Large intestine (tissue), 3 donors: ENCODE results near the gene NOSTRIN. TPM values are rescaled to one million over a fixed set of nuclear protein-coding genes. Genes with fewer than 3 reads are reported as not detected.
"Not testable (repeated sequence)": the region's sequence is repeated elsewhere in the genome, so short reads cannot be mapped to it uniquely, and the experiment has no call there.

ENCODE experiments used
- DNase-seq, 2 donors: peaks; one replicate each; pipeline versions ENCODE4 v3.0.0 to v3.0.0-alpha.2; 2013
- H3K27ac ChIP-seq: one replicate; pipeline ENCODE4 v1.5.1; 2013; ENCODE audit warnings: low read length
- H3K27me3 ChIP-seq: 2 replicates; pipeline ENCODE4 v1.6.1; 2013; ENCODE audit warnings: low read length; ENCODE audit not compliant: control insufficient read depth, insufficient read depth
- H3K36me3 ChIP-seq: 2 replicates; pipeline ENCODE4 v1.6.1; 2013; ENCODE audit warnings: low read length; ENCODE audit not compliant: control insufficient read depth, insufficient read depth
- H3K4me1 ChIP-seq: one replicate; pipeline ENCODE4 v1.6.1; 2013; ENCODE audit warnings: low read length; ENCODE audit not compliant: control insufficient read depth, insufficient read depth
- H3K4me3 ChIP-seq: one replicate; pipeline ENCODE4 v1.5.1; 2013; ENCODE audit warnings: low read length
- H3K9me3 ChIP-seq: one replicate; pipeline ENCODE4 v1.6.1; 2013; ENCODE audit warnings: mild to moderate bottlenecking, low read depth, low read length, moderate library complexity; ENCODE audit not compliant: control insufficient read depth
- WGBS: methylation state at CpG from one replicate; pipeline ENCODE4 v1.1.5; 2013; ENCODE audit warnings: low lambda C conversion rate; ENCODE audit not compliant: insufficient coverage; 5-methylcytosine and 5-hydroxymethylcytosine counted together
- polyA plus RNA-seq: library from polyadenylated mRNA; unstranded; fragments of 120-200 nt; gene quantifications from one replicate; pipeline ENCODE4 v1.2.1, GENCODE V29; 2013

Gene NOSTRIN
- polyA plus RNA-seq, 1 donor, result 52.7 TPM

DNA sequence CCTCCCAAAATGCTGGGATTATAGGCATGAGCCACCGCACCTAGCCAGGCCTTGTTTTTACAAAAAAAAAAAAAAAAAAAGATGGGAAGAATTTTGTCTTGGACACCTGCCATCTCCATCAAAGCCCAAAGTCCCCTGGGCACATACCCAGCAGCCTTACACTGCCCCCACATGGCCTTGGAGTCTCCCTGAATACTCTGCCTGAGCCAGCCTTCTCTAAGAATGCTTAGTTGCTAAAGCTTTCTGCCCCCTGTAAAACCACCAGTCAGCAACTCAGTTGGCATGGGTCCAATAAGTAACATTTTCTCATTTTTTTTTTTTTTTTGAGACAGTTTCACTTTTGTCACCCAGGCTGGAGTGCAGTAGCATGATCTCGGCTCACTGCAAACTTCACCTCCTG is 47.2 kb downstream of the NOSTRIN start:
- Histone ChIP-seq H3K27ac (no peak overlapping the region), H3K4me3 (no peak overlapping the region), H3K36me3 (peaks cover 27% of the 10 kb centered on the region), H3K9me3 (no peaks in the 10 kb centered on the region), H3K4me1 (no peaks in the 10 kb centered on the region), H3K27me3 (no peaks in the 10 kb centered on the region)
- DNase-seq, result peak; percentile 64 to 74
- no CpG with 5 or more reads among the region's 2 CpGs for WGBS

DNA sequence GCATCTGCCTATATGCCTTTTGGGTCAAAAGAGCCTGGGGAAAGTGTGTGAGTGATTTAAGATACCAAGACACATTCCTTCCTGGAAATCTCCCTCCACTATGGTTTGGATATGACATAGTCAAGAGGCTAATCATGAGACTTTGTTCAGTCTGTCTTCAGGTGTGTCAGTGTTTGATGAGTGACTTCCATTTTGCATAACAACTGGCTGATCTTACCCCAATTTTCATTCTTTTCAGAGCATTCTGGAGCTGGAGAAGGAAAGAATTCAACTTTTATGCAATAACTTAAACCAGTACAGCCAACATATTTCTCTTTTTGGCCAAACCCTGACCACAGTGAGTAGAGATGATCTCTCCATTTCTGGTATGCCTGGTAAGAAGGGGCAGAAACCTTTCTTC is 48.4 kb downstream of the NOSTRIN start:
- peaks cover 28% of the 10 kb centered on the region for H3K36me3 ChIP-seq
- H3K4me1 ChIP-seq, result no peaks in the 10 kb centered on the region
- DNase-seq, result no peak
- H3K27me3 ChIP-seq, result no peaks in the 10 kb centered on the region
- H3K9me3 ChIP-seq, result no peaks in the 10 kb centered on the region
- H3K4me3 ChIP-seq, result no peak overlapping the region
- H3K27ac ChIP-seq, result no peak overlapping the region

DNA sequence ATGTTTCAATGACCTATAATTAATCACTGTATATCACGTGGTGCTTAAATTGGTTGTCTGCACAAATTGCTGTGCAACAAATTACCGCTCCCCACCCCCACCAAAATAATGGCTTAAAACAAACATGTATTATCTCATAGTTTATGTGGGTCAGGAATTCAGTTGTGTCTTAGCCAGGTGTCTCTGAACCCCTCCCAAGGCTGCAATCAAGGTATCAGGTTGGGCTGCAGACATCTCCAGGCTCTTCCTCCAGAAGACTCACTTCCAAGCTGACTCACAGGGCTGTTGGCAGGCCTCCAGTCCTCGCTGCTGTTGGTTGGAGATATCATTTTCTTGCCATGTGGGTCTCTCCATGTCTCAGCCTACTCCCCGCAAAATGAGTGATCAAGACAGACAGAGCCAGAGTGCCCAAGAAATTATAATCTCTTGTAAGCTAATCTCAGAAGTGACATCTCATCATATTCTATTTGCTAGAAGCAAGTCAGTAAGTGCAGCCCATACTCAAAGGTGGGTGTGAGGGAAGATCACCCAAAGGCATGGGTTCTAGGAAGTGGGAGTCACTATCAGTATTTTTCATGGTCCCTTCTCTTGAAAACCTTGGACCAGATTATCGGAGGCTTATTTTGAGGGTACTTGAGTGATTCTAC is 49.4 kb downstream of the NOSTRIN start:
- DNase-seq, result no peak
- Histone ChIP-seq H3K27me3 (no peaks in the 10 kb centered on the region), H3K4me3 (no peak overlapping the region), H3K36me3 (peaks cover 36% of the 10 kb centered on the region), H3K27ac (no peak overlapping the region), H3K9me3 (no peaks in the 10 kb centered on the region), H3K4me1 (no peaks in the 10 kb centered on the region)
- whole genome bisulfite sequencing, result 100% methylated on average over 1 of the region's 5 CpGs

DNA sequence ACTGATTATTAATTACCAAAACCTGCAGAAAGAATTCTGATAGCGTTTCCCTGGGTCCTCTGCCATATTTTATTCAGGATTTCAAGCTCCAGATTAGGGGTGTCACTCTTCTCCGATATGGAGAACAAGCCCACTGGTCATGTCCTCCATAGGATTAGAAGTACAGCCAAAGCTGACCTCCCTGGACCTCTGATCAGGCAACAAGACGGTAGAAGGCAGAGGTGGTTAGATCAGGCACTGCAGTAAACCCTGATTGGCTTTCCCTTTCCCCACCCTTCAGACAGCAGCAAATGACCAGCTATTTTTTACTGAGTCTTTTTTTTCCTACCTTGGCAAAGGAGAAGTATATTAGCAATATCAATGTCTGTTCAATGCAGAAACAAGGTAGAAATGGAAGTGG is 50.0 kb downstream of the NOSTRIN start:
- no peaks in the 10 kb centered on the region for H3K9me3 ChIP-seq
- H3K27me3 ChIP-seq, result no peaks in the 10 kb centered on the region
- peaks cover 36% of the 10 kb centered on the region for H3K36me3 ChIP-seq
- no peak overlapping the region for H3K4me3 ChIP-seq
- no peak for DNase-seq
- H3K27ac ChIP-seq, result no peak overlapping the region
- WGBS, result no CpG with 5 or more reads among the region's 3 CpGs
- no peaks in the 10 kb centered on the region for H3K4me1 ChIP-seq

DNA sequence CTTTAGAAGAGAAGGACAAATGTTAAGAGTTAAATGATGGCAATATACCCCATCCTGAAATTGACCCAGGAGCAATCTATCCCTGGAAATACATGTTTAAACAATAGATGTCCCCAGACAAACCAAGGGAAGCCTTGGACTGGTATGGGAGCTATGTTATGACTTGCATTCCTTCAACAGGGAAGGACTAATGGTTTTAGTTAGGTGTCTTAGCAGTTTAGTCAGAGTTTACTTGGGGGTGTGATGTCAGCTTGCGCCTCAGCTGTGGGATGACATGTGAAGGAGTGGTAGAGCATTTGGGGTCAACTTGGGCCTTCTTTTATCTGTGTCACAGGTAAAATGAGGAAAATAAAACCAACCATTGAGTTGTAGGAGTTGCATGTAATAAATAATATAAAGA is 51.0 kb downstream of the NOSTRIN start:
- no peak for DNase-seq
- Histone ChIP-seq H3K9me3 (no peaks in the 10 kb centered on the region), H3K4me3 (no peak overlapping the region), H3K27me3 (no peaks in the 10 kb centered on the region), H3K4me1 (no peaks in the 10 kb centered on the region), H3K36me3 (peaks cover 37% of the 10 kb centered on the region), H3K27ac (no peak overlapping the region)
- WGBS, result no CpG with 5 or more reads among the region's 1 CpG

DNA sequence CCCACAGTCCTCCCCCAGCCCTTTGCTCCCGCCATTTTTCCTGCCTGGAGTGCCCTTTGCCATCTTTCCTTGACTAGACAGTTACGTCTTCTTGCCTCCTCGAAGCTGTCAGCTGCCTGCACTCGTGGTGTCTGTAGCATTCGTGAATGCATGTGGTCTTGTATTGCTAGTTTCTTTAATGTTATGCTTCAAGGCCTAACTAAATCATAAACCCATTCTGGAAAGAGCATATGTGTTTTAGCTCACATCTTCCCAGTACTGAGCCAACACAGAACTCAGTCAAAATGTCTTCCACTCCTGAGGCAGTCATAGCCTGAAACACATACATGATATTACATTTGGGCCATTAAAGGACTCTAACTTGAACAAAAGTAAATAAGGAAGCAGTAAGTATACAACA is 52.2 kb downstream of the NOSTRIN start:
- Histone ChIP-seq H3K36me3 (peaks cover 39% of the 10 kb centered on the region), H3K27ac (no peak overlapping the region), H3K27me3 (no peaks in the 10 kb centered on the region), H3K4me1 (no peaks in the 10 kb centered on the region), H3K4me3 (no peak overlapping the region), H3K9me3 (no peaks in the 10 kb centered on the region)
- DNase-seq, result no peak
- 94% methylated on average over 3 of the region's 5 CpGs for WGBS

DNA sequence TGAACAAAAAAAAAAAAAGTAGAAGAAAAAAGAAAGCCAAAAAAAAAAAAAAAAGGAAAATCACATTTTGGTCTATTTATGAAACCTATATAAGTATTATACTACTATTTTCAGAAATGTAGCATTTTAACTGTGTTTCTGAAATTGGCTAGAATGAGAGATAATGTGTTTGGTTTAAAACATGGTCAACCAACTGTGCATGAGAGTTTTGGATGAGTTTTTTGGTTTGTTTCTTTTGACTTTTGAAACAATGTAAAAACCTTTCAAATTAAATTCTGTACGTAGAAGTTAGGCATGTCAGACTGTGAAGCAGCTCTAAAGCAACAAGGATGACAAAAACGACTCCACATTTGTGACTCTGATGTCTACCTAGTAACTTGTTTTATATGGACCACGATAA is 53.2 kb downstream of the NOSTRIN start:
- no peak for DNase-seq
- H3K9me3 ChIP-seq, result no peaks in the 10 kb centered on the region
- H3K4me3 ChIP-seq, result no peak overlapping the region
- no peak overlapping the region for H3K27ac ChIP-seq
- 100% methylated on average over 1 of the region's 3 CpGs for WGBS
- H3K27me3 ChIP-seq, result no peaks in the 10 kb centered on the region
- peaks cover 40% of the 10 kb centered on the region for H3K36me3 ChIP-seq
- no peaks in the 10 kb centered on the region for H3K4me1 ChIP-seq

DNA sequence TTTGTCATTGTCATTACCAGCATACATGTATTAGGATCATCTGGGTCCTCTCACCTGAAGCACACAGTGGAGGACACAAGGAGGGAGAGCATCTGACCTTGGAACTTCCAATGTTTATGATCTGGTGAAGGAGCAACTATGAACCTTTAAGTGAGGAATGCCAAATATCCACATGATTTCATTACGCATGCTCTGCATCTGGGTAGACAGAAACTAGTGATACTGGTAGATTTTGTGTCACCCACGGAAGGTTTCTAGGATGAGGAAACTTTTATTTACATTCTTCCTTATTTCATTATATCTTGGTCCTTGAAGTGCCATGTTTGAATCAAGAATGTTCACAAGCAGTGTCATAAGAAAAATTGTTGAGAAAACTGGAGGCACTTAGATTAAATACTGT is 55.7 kb downstream of the NOSTRIN start:
- no peaks in the 10 kb centered on the region for H3K9me3 ChIP-seq
- peaks cover 43% of the 10 kb centered on the region for H3K36me3 ChIP-seq
- no peak overlapping the region for H3K4me3 ChIP-seq
- no peaks in the 10 kb centered on the region for H3K4me1 ChIP-seq
- H3K27ac ChIP-seq, result no peak overlapping the region
- WGBS, result no CpG with 5 or more reads among the region's 2 CpGs
- DNase-seq, result no peak
- no peaks in the 10 kb centered on the region for H3K27me3 ChIP-seq

DNA sequence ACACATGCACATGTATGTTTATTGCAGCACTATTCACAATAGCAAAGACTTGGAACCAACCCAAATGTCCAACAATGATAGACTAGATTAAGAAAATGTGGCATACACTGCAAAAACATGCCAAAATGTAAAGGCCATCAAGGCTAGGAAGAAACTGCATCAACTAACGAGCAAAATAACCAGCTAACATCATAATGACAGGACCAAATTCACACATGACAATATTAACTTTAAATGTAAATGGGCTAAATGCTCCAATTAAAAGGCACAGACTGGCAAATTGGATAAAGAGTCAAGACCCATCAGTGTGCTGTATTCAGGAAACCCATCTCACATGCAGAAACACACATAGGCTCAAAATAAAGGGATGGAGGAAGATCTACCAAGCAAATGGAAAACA is 64.7 kb downstream of the NOSTRIN start:
- H3K9me3 ChIP-seq, H3K4me3 ChIP-seq, DNase-seq, H3K4me1 ChIP-seq, H3K27ac ChIP-seq, H3K27me3 ChIP-seq: not testable (repeated sequence)
- peaks cover 24% of the 10 kb centered on the region for H3K36me3 ChIP-seq
- WGBS, result no CpG with 5 or more reads among the region's 1 CpG

DNA sequence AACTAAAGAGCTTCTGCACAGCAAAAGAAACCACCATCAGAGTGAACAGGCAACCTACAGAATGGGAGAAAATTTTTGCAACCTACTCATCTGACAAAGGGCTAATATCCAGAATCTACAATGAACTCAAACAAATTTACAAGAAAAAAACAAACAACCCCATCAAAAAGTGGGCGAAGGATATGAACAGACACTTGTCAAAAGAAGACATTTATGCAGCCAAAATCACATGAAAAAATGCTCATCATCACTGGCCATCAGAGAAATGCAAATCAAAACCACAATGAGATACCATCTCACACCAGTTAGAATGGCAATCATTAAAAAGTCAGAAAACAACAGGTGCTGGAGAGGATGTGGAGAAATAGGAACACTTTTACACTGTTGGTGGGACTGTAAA is 67.9 kb downstream of the NOSTRIN start:
- H3K4me3 ChIP-seq, H3K36me3 ChIP-seq, H3K27ac ChIP-seq, DNase-seq, H3K9me3 ChIP-seq, H3K27me3 ChIP-seq, H3K4me1 ChIP-seq: not testable (repeated sequence)
- WGBS, result no CpG with 5 or more reads among the region's 1 CpG

DNA sequence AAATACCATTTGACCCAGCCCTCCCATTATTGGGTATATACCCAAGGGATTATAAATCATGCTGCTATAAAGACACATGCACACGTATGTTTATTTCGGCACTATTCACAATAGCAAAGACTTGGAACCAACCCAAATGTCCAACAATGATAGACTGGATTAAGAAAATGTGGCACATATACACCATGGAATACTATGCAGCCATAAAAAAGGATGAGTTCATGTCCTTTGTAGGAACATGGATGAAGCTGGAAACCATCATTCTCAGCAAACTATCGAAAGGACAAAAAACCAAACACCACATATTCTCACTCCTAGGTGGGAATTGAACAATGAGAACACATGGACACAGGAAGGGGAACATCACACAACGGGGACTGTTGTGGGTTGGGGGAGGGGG is 68.4 kb downstream of the NOSTRIN start:
- H3K27me3 ChIP-seq, H3K27ac ChIP-seq, H3K4me3 ChIP-seq, H3K4me1 ChIP-seq, DNase-seq, H3K36me3 ChIP-seq, H3K9me3 ChIP-seq: not testable (repeated sequence)
- WGBS, result no CpG with 5 or more reads among the region's 4 CpGs
